Naive thymus-derived CD4-positive, alpha-beta T cell (primary cell): ENCODE measurements around the gene CLSTN2. TPM values are rescaled to one million over a fixed set of nuclear protein-coding genes. Genes with fewer than 3 reads are reported as not detected.
A peak's percentile ranks its signal among the peaks of the same experiment; 100 is the strongest.

Experiments used
- ATAC-seq: fragments of 150-1000 bp; cut with Tn5 transposase; 2 replicates; pipeline ENCODE4 v1.10.0; 2021; ENCODE audit warnings: mild to moderate bottlenecking, moderate library complexity
- CTCF ChIA-PET: fragments of 350-600 bp; sonication (Branson Sonifier 250); formaldehyde crosslinking; loops from one replicate; lab custom pipeline; 2021; ENCODE audit warnings: antibody characterized with exemption; lab: Charles Lee
- POLR2A ChIA-PET: fragments of 350-600 bp; sonication (Branson Sonifier 250); formaldehyde crosslinking; loops from one replicate; lab custom pipeline; 2021; ENCODE audit warnings: antibody characterized with exemption, inconsistent platforms; lab: Charles Lee
- DNase-seq, 9 donors: peaks; one replicate each; pipeline versions ENCODE4 v3.0.0 to v3.0.0-alpha.2; 2020 to 2022; ENCODE audit warnings: mixed read lengths in 1 of 9
- H3K27ac ChIP-seq: one replicate; pipeline ENCODE4 v1.7.0; 2013; ENCODE audit warnings: mild to moderate bottlenecking, low read depth, low read length, moderate library complexity
- H3K27me3 ChIP-seq, 2 donors: one replicate each; pipeline ENCODE4 v1.7.0; 2013; ENCODE audit warnings: low read length in 2 of 2, mild to moderate bottlenecking in 2 of 2, moderate library complexity in 2 of 2; ENCODE audit not compliant: control insufficient read depth in 2 of 2, insufficient read depth in 2 of 2
- H3K36me3 ChIP-seq, 3 experiments: 1 replicate in 2 of 3; 2 replicates in 1 of 3; pipeline ENCODE4 v1.7.0; 2013; ENCODE audit warnings: low read length in 3 of 3, mild to moderate bottlenecking in 3 of 3, moderate library complexity in 1 of 3; ENCODE audit not compliant: insufficient read depth in 3 of 3, control insufficient read depth in 2 of 3
- H3K4me1 ChIP-seq, 2 donors: one replicate each; pipeline ENCODE4 v1.7.0; 2013; ENCODE audit warnings: low read length in 2 of 2, mild to moderate bottlenecking in 2 of 2, moderate library complexity in 1 of 2; ENCODE audit not compliant: control insufficient read depth in 2 of 2, insufficient read depth in 2 of 2
- H3K4me3 ChIP-seq: 2 replicates; pipeline ENCODE4 v1.7.0; 2013; ENCODE audit warnings: mild to moderate bottlenecking, low read length
- H3K9me3 ChIP-seq, 3 experiments: 1 replicate in 2 of 3; 2 replicates in 1 of 3; pipeline ENCODE4 v1.7.0; 2013; ENCODE audit warnings: low read length in 3 of 3; ENCODE audit not compliant: control insufficient read depth in 2 of 3
- H3K27ac Mint-ChIP-seq, 9 donors: one replicate each; pipeline ENCODE4 v1.8.0; 2020 to 2022; ENCODE audit warnings: mixed read lengths in 9 of 9, mild to moderate bottlenecking in 8 of 9, moderate library complexity in 5 of 9, inconsistent platforms in 2 of 9
- H3K27me3 Mint-ChIP-seq, 5 donors: one replicate each; pipeline ENCODE4 v1.8.0; 2021 to 2022; ENCODE audit warnings: mixed read lengths in 5 of 5, mild to moderate bottlenecking in 1 of 5
- H3K36me3 Mint-ChIP-seq, 5 donors: one replicate each; pipeline ENCODE4 v1.8.0; 2020 to 2022; ENCODE audit warnings: mixed read lengths in 5 of 5, mild to moderate bottlenecking in 3 of 5, inconsistent platforms in 1 of 5
- H3K4me1 Mint-ChIP-seq, 7 donors: one replicate each; pipeline ENCODE4 v1.8.0; 2020 to 2022; ENCODE audit warnings: mixed read lengths in 7 of 7, mild to moderate bottlenecking in 3 of 7, inconsistent platforms in 1 of 7
- H3K4me3 Mint-ChIP-seq, 10 donors: one replicate each; pipeline ENCODE4 v1.8.0; 2020 to 2022; ENCODE audit warnings: mild to moderate bottlenecking in 10 of 10, mixed read lengths in 10 of 10, moderate library complexity in 6 of 10, inconsistent platforms in 2 of 10
- H3K9me3 Mint-ChIP-seq, 11 donors: one replicate each; pipeline ENCODE4 v1.8.0; 2020 to 2022; ENCODE audit warnings: mixed read lengths in 11 of 11, mild to moderate bottlenecking in 4 of 11, inconsistent platforms in 1 of 11, moderate library complexity in 1 of 11
- intact Hi-C, 2 donors: fragments of 100-400 bp; cut with micrococcal nuclease; formaldehyde crosslinking; loops; one replicate each; pipeline ENCODE4 v1.15.1; 2023
- polyA plus RNA-seq, 2 donors: library from polyadenylated mRNA; unstranded; fragments of 300-500 nt; fragmentation: Illumina TruSeq; gene quantifications; one replicate each; pipeline ENCODE4 v1.2.3, GENCODE V29; 2021
- total RNA-seq, 6 experiments: library from RNA in 5 of 6; stranded (reverse) in 5 of 6; gene quantifications; 1 replicate in 5 of 6; 2 replicates in 1 of 6; pipeline ENCODE4 v1.2.3 and lab custom pipeline; 2021 to 2026

CLSTN2 gene
- total and polyA plus RNA-seq, 7 experiments from 2014 or later, result 0.02 TPM; not detected in 6

GRCh38 chr3:140117096-140117526 lies 182.1 kb downstream of the CLSTN2 start:
- POLR2A ChIA-PET, result no interaction called here
- no peak overlapping the region for H3K4me3 ChIP-seq
- DNase-seq (no peak), ATAC-seq (no peak)
- no peaks in the 10 kb centered on the region for H3K36me3 Mint-ChIP-seq
- peaks cover 0 to 12% (median 7%) of the 10 kb centered on the region in 5 donors for H3K27me3 Mint-ChIP-seq
- H3K4me3 Mint-ChIP-seq, result no peak overlapping the region
- H3K36me3 ChIP-seq, result no peaks in the 10 kb centered on the region
- H3K4me1 ChIP-seq, result no peaks in the 10 kb centered on the region
- no peak overlapping the region for H3K27ac ChIP-seq
- no peaks in the 10 kb centered on the region for H3K27me3 ChIP-seq
- H3K27ac Mint-ChIP-seq, result no peak overlapping the region
- H3K9me3 ChIP-seq, result no peaks in the 10 kb centered on the region
- CTCF ChIA-PET, result no interaction called here
- H3K4me1 Mint-ChIP-seq, result no peaks in the 10 kb centered on the region
- H3K9me3 Mint-ChIP-seq, result no peaks in the 10 kb centered on the region
- intact Hi-C loops, result no loop called here

DNA sequence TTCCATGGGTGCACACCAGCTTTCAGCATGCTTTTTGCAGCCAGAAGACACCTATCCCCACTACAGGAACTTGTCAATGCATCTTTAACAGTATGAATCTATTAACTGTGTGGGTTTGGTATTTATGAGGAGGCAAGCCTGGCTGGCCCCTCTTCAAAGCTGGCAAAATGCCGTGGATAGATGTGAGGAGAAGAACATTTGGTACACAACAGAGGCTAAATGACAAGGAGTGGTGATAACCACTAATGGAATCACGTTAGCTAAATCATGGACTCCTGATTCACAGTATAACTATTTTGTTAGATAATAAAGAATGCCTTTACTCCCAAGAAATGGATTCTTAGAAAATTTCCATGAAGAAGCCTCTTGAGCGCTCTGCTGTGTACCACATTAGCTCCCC lies 187.2 kb downstream of the CLSTN2 start:
- intact Hi-C loops, result no loop called here
- CTCF ChIA-PET, result no interaction called here
- H3K36me3 ChIP-seq, result no peaks in the 10 kb centered on the region
- no peak for DNase-seq
- H3K9me3 ChIP-seq, result no peaks in the 10 kb centered on the region
- ATAC-seq, result no peak
- H3K4me1 ChIP-seq, result no peaks in the 10 kb centered on the region
- H3K4me3 Mint-ChIP-seq, result no peak overlapping the region
- H3K27me3 Mint-ChIP-seq, result peaks cover 0 to 10% (median 2%) of the 10 kb centered on the region in 5 donors
- H3K27me3 ChIP-seq, result no peaks in the 10 kb centered on the region
- no peaks in the 10 kb centered on the region for H3K4me1 Mint-ChIP-seq
- POLR2A ChIA-PET, result no interaction called here
- H3K9me3 Mint-ChIP-seq, result no peaks in the 10 kb centered on the region
- no peak overlapping the region for H3K27ac ChIP-seq
- no peaks in the 10 kb centered on the region for H3K36me3 Mint-ChIP-seq
- no peak overlapping the region for H3K27ac Mint-ChIP-seq
- H3K4me3 ChIP-seq, result no peak overlapping the region

DNA sequence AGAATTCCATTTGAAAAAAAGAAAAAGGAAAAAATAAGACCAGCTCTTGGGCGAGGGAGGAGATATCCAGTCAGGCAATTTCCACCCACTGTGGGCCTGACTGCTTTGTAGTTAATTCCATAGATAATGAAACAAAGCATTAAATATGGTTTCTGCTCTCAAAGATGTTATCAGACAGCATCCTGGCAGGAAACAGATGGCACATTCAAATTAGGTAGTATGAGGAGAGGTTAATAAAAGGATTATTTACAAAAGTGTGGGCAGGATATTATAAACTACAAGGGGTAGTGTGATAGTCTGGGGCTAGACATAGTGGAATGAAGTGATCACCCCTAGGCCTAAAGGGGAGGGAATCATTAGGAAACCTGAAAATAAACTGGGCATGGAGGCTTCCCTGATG lies 193.2 kb downstream of the CLSTN2 start:
- ChIA-PET CTCF (no interaction called here), POLR2A (no interaction called here)
- DNase-seq, result no peak
- H3K4me1 ChIP-seq, result no peaks in the 10 kb centered on the region
- intact Hi-C loops, result no loop called here
- Mint-ChIP-seq H3K4me3 (no peak overlapping the region), H3K36me3 (no peaks in the 10 kb centered on the region), H3K9me3 (no peaks in the 10 kb centered on the region), H3K27ac (no peak overlapping the region), H3K27me3 (peaks cover 0 to 10% (median 0%) of the 10 kb centered on the region in 5 donors), H3K4me1 (peaks cover 0 to 2% (median 0%) of the 10 kb centered on the region in 7 donors)
- H3K36me3 ChIP-seq, result no peaks in the 10 kb centered on the region
- ATAC-seq, result no peak
- H3K4me3 ChIP-seq, result no peak overlapping the region
- H3K27ac ChIP-seq, result no peak overlapping the region
- H3K9me3 ChIP-seq, result no peaks in the 10 kb centered on the region
- no peaks in the 10 kb centered on the region for H3K27me3 ChIP-seq

GRCh38 chr3:140128631-140129030 lies 193.6 kb downstream of the CLSTN2 start:
- Histone ChIP-seq H3K4me1 (no peaks in the 10 kb centered on the region), H3K9me3 (no peaks in the 10 kb centered on the region), H3K27ac (no peak overlapping the region), H3K27me3 (no peaks in the 10 kb centered on the region), H3K36me3 (no peaks in the 10 kb centered on the region), H3K4me3 (no peak overlapping the region)
- peak in 1 of 9 donors; percentile 21 for DNase-seq
- no peaks in the 10 kb centered on the region for H3K9me3 Mint-ChIP-seq
- ATAC-seq, result no peak
- peaks cover 0 to 10% (median 0%) of the 10 kb centered on the region in 5 donors for H3K27me3 Mint-ChIP-seq
- no peaks in the 10 kb centered on the region for H3K36me3 Mint-ChIP-seq
- H3K27ac Mint-ChIP-seq, result no peak overlapping the region
- no peak overlapping the region for H3K4me3 Mint-ChIP-seq
- CTCF ChIA-PET, result no interaction called here
- intact Hi-C loops, result no loop called here
- POLR2A ChIA-PET, result no interaction called here
- peaks cover 0 to 2% (median 0%) of the 10 kb centered on the region in 7 donors for H3K4me1 Mint-ChIP-seq

DNA sequence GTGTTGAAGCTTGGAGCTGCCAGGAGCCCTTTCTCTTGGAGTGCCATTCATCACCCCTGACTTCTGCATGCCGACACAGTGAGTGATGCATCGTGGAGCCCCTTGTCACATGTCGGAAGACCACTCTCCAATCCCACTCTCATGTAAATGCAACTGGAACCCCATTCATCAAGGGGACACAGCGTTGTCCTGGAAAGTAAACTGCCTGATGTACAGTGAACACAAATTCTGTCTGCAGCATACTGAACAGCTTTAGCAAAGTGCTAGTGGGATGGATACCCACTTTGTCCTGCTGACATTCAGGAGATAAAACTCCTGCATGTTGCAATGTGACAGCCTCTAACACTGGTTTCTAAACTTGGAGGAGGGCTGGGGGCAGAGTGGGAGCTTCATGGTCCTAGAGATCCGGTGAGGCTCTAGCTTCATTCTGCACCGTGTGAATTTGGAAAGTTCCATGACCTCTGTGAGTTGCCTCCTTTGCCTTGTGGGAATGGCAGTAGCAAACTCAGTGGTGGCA lies 194.8 kb downstream of the CLSTN2 start:
- intact Hi-C loops, result no loop called here
- Histone ChIP-seq H3K4me3 (no peak overlapping the region), H3K9me3 (no peaks in the 10 kb centered on the region), H3K36me3 (no peaks in the 10 kb centered on the region), H3K4me1 (no peaks in the 10 kb centered on the region), H3K27ac (no peak overlapping the region), H3K27me3 (no peaks in the 10 kb centered on the region)
- CTCF ChIA-PET, result no interaction called here
- Mint-ChIP-seq H3K36me3 (no peaks in the 10 kb centered on the region), H3K4me3 (no peak overlapping the region), H3K27me3 (peaks cover 0 to 10% (median 5%) of the 10 kb centered on the region in 5 donors), H3K9me3 (no peaks in the 10 kb centered on the region), H3K27ac (no peak overlapping the region), H3K4me1 (peaks cover 0 to 2% (median 0%) of the 10 kb centered on the region in 7 donors)
- DNase-seq, result no peak
- POLR2A ChIA-PET, result no interaction called here
- no peak for ATAC-seq

- Histone ChIP-seq H3K4me3 (no peak overlapping the region), H3K4me1 (no peaks in the 10 kb centered on the region), H3K36me3 (no peaks in the 10 kb centered on the region), H3K27ac (no peak overlapping the region), H3K9me3 (no peaks in the 10 kb centered on the region), H3K27me3 (no peaks in the 10 kb centered on the region)
- H3K27me3 Mint-ChIP-seq, result peaks cover 0 to 27% (median 5%) of the 10 kb centered on the region in 5 donors
- ChIA-PET POLR2A (no interaction called here), CTCF (interaction anchor here (0.8 kb wide), 1 partner anchor 15 kb away, joined by 3 read pairs; no protein-coding TSS in a partner anchor)
- DNase-seq (no peak), ATAC-seq (no peak)
- peaks cover 0 to 2% (median 0%) of the 10 kb centered on the region in 7 donors for H3K4me1 Mint-ChIP-seq
- no peak overlapping the region for H3K4me3 Mint-ChIP-seq
- no peak overlapping the region for H3K27ac Mint-ChIP-seq
- intact Hi-C loops, result no loop called here
- no peaks in the 10 kb centered on the region for H3K9me3 Mint-ChIP-seq
- no peaks in the 10 kb centered on the region for H3K36me3 Mint-ChIP-seq
Measured at GRCh38 chr3:140131895-140132294, 196.9 kb downstream of the CLSTN2 start.

- no peak for DNase-seq
- H3K27ac ChIP-seq, result no peak overlapping the region
- no peak overlapping the region for H3K4me3 ChIP-seq
- H3K4me1 Mint-ChIP-seq, result no peaks in the 10 kb centered on the region
- H3K4me3 Mint-ChIP-seq, result no peak overlapping the region
- intact Hi-C loops, result no loop called here
- H3K4me1 ChIP-seq, result no peaks in the 10 kb centered on the region
- peaks cover 0 to 27% (median 5%) of the 10 kb centered on the region in 5 donors for H3K27me3 Mint-ChIP-seq
- ATAC-seq, result no peak
- H3K27me3 ChIP-seq, result no peaks in the 10 kb centered on the region
- H3K27ac Mint-ChIP-seq, result no peak overlapping the region
- no peaks in the 10 kb centered on the region for H3K9me3 ChIP-seq
- ChIA-PET POLR2A (no interaction called here), CTCF (no interaction called here)
- H3K9me3 Mint-ChIP-seq, result no peaks in the 10 kb centered on the region
- no peaks in the 10 kb centered on the region for H3K36me3 Mint-ChIP-seq
- H3K36me3 ChIP-seq, result no peaks in the 10 kb centered on the region
Measured at GRCh38 chr3:140134231-140134965, 199.4 kb downstream of the CLSTN2 start.
